ENCODE data around the gene PLXDC2.

PLXDC2 gene

DNA sequence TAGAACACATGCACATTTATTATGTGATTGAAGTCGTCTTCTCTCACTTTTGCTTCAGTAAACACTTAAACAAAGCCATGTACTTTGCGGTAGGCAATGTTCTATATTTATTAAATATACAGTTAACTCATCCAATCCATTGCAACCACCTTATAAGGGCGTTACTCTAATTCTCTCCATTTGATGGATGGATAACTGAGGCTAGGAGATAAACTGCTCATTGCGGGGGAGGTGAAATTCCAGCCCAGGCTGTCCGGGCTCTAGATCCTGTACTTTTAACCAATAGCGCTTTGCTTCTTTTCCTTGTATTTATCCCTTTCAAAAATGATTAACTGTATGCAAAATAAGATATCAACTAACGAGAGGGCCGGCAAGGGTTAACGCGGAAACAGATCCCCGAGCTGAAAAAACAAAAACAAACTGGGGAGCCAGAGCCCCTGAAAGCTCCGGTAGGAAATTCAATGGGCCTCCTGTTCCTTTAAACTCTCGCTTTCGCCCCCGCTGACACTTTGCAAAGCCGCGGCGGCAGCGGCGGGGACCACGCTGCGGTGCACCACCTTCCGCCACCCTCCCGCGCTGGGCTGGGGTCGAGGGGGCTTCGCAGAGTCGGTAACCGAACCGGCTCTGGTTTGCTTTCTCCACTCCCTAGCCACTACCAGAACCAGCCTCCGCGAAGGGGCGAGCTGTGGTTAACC lies 1.0 kb upstream of the PLXDC2 start:
- H3K27ac ChIP-seq (ENCODE audit: low read length): no peak overlapping the region
- H3K4me3 ChIP-seq (ENCODE audit: low read length): peak overlapping the region; percentile 87
- no CpG with 5 or more reads among the region's 33 CpGs for WGBS (ENCODE audit: insufficient coverage, insufficient read length)

DNA sequence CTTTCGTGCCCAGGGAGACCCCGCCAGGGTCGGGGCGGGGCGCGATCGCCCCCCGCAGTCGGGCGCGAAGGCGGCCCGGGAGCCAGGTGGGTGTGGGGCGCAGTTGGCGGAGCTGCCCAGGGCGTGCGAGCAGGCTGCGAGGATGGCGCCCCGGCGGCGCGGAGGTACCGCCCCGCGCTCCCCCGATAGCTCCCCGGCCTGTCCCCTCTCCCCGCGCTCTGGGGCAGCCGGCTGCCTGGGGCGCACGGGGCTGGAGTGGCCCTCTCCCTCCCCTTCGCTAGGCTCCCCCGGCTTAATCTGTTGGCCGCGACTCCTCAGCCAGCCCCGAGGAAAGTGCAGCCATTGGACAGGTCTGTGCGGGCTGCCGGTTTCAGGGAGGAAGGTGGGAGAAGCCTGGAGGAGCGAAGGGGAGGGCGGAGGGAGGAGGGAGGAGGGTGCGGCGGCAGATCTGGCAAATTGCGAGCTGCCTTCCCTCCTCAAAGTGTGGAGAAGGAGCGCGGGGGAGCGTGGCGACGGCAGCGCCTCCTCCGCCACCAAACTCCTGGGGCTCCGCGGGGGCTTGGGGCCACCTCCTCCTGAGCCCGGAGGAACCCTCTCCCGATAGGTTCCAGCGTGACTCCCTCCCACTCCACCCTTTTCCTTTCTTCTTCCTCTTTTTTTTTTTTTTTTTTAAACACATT lies 361 bp upstream of the PLXDC2 start:
- H3K4me3 ChIP-seq (ENCODE audit: low read length): peak overlapping the region; percentile 87
- no peaks in the 10 kb centered on the region for H3K9me3 ChIP-seq (ENCODE audit: control insufficient read depth, insufficient read depth, low read length)
- H3K36me3 ChIP-seq (ENCODE audit: control insufficient read depth, insufficient read depth, low read length): no peaks in the 10 kb centered on the region
- H3K27me3 ChIP-seq (ENCODE audit: control insufficient read depth, insufficient read depth, low read length): no peaks in the 10 kb centered on the region
- WGBS (ENCODE audit: insufficient coverage, insufficient read length): no CpG with 5 or more reads among the region's 57 CpGs
- DNase-seq (ENCODE audit: low read depth, low spot score): no peak
- H3K27ac ChIP-seq (ENCODE audit: low read length): no peak overlapping the region
- no peaks in the 10 kb centered on the region for H3K4me1 ChIP-seq (ENCODE audit: control insufficient read depth, insufficient read depth, low read length)

More for the DNA sequence above, 1.0 kb upstream of the PLXDC2 start:
- Histone ChIP-seq H3K27me3 (ENCODE audit: control insufficient read depth, insufficient read depth, low read length) (no peaks in the 10 kb centered on the region), H3K9me3 (ENCODE audit: control insufficient read depth, insufficient read depth, low read length) (no peaks in the 10 kb centered on the region), H3K36me3 (ENCODE audit: control insufficient read depth, insufficient read depth, low read length) (no peaks in the 10 kb centered on the region), H3K4me1 (ENCODE audit: control insufficient read depth, insufficient read depth, low read length) (no peaks in the 10 kb centered on the region)
- no peak for DNase-seq (ENCODE audit: low read depth, low spot score)

DNA sequence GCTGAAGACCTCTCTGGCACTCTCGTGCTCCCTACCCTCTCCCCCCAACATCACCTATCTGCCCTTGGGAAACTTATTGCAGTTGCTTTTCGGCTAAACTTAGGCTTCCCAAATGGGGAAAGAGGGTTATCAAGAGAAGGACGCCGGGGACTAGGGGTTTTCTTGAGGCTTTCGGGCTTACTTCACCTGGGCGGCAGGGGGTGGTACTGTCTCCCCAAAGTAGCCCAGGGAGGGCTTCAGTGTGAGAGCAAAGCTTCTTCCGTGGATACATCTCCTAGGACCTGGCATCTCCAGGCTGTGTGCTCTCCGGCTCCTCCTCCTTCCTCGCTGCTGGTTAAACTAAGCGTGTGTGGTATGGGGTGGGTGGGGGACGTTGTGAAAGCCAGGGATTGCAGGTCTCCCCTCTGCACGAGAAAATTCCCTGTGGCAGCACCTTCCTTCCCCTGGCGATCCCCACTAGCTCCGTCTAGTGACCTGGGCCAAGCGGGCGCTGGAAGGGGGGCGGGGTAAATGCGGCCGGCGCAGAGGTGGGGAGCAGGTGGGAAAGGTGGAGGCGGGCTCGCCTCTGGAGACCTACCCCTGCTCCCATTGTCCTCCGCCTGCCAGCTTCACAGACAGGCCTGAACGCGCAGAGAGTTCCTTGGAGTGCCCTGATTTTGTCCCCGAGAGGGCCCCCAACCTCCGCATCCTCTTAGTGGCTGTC lies 1.1 kb downstream of the PLXDC2 start:
- no peaks in the 10 kb centered on the region for H3K9me3 ChIP-seq (ENCODE audit: control insufficient read depth, insufficient read depth, low read length)
- no CpG with 5 or more reads among the region's 27 CpGs for WGBS (ENCODE audit: insufficient coverage, insufficient read length)
- no peak for DNase-seq (ENCODE audit: low read depth, low spot score)
- H3K27ac ChIP-seq (ENCODE audit: low read length): no peak overlapping the region
- H3K4me3 ChIP-seq (ENCODE audit: low read length): peak overlapping the region; percentile 87
- H3K4me1 ChIP-seq (ENCODE audit: control insufficient read depth, insufficient read depth, low read length): no peaks in the 10 kb centered on the region
- no peaks in the 10 kb centered on the region for H3K36me3 ChIP-seq (ENCODE audit: control insufficient read depth, insufficient read depth, low read length)
- H3K27me3 ChIP-seq (ENCODE audit: control insufficient read depth, insufficient read depth, low read length): no peaks in the 10 kb centered on the region

GRCh38 chr10:19818876-19819275 lies 2.6 kb downstream of the PLXDC2 start:
- Histone ChIP-seq H3K4me1 (ENCODE audit: control insufficient read depth, insufficient read depth, low read length) (no peaks in the 10 kb centered on the region), H3K9me3 (ENCODE audit: control insufficient read depth, insufficient read depth, low read length) (no peaks in the 10 kb centered on the region), H3K36me3 (ENCODE audit: control insufficient read depth, insufficient read depth, low read length) (no peaks in the 10 kb centered on the region), H3K27me3 (ENCODE audit: control insufficient read depth, insufficient read depth, low read length) (no peaks in the 10 kb centered on the region), H3K27ac (ENCODE audit: low read length) (no peak overlapping the region), H3K4me3 (ENCODE audit: low read length) (no peak overlapping the region)
- no CpG with 5 or more reads among the region's 1 CpG for WGBS (ENCODE audit: insufficient coverage, insufficient read length)
- no peak for DNase-seq (ENCODE audit: low read depth, low spot score)

GRCh38 chr10:19819419-19820033 lies 3.3 kb downstream of the PLXDC2 start:
- DNase-seq (ENCODE audit: low read depth, low spot score): no peak
- H3K4me3 ChIP-seq (ENCODE audit: low read length): no peak overlapping the region

GRCh38 chr10:19824381-19825342 lies 8.4 kb downstream of the PLXDC2 start:
- Histone ChIP-seq H3K27me3 (ENCODE audit: control insufficient read depth, insufficient read depth, low read length) (no peaks in the 10 kb centered on the region), H3K9me3 (ENCODE audit: control insufficient read depth, insufficient read depth, low read length) (no peaks in the 10 kb centered on the region), H3K4me1 (ENCODE audit: control insufficient read depth, insufficient read depth, low read length) (peaks cover 1% of the 10 kb centered on the region; the same call in 1 of the 2 replicates), H3K36me3 (ENCODE audit: control insufficient read depth, insufficient read depth, low read length) (no peaks in the 10 kb centered on the region), H3K4me3 (ENCODE audit: low read length) (no peak overlapping the region), H3K27ac (ENCODE audit: low read length) (no peak overlapping the region)
- no CpG with 5 or more reads among the region's 5 CpGs for WGBS (ENCODE audit: insufficient coverage, insufficient read length)
- DNase-seq (ENCODE audit: low read depth, low spot score): no peak

More at GRCh38 chr10:19819419-19820033, 3.3 kb downstream of the PLXDC2 start:
- no peaks in the 10 kb centered on the region for H3K4me1 ChIP-seq (ENCODE audit: control insufficient read depth, insufficient read depth, low read length)
- H3K36me3 ChIP-seq (ENCODE audit: control insufficient read depth, insufficient read depth, low read length): no peaks in the 10 kb centered on the region
- H3K27ac ChIP-seq (ENCODE audit: low read length): no peak overlapping the region
- H3K27me3 ChIP-seq (ENCODE audit: control insufficient read depth, insufficient read depth, low read length): no peaks in the 10 kb centered on the region
- H3K9me3 ChIP-seq (ENCODE audit: control insufficient read depth, insufficient read depth, low read length): no peaks in the 10 kb centered on the region
- WGBS (ENCODE audit: insufficient coverage, insufficient read length): no CpG with 5 or more reads among the region's 2 CpGs

DNA sequence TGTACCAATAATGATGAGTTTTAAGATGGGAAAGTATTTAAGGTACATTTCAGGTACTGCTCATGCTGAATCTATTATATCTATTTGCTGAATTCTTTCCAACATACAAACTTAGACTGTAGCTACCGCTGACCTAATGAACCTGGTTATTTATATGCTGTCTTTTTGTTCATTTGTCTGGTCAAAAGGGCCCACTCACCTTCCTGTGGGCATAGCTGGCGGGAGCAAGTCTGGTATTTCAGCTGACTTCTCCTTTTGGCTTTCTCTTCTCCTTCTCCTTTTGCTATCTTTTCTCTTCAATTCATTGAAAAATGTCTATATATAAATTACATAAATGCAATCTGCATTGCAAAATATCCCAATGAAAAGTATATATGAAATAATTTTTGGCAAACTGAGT lies 9.5 kb downstream of the PLXDC2 start:
- Histone ChIP-seq H3K4me3 (ENCODE audit: low read length) (no peak overlapping the region), H3K9me3 (ENCODE audit: control insufficient read depth, insufficient read depth, low read length) (no peaks in the 10 kb centered on the region), H3K36me3 (ENCODE audit: control insufficient read depth, insufficient read depth, low read length) (no peaks in the 10 kb centered on the region), H3K27me3 (ENCODE audit: control insufficient read depth, insufficient read depth, low read length) (no peaks in the 10 kb centered on the region), H3K27ac (ENCODE audit: low read length) (no peak overlapping the region), H3K4me1 (ENCODE audit: control insufficient read depth, insufficient read depth, low read length) (peaks cover 1% of the 10 kb centered on the region; the same call in 1 of the 2 replicates)
- no CpG with 5 or more reads among the region's 2 CpGs for WGBS (ENCODE audit: insufficient coverage, insufficient read length)
- no peak for DNase-seq (ENCODE audit: low read depth, low spot score)

DNA sequence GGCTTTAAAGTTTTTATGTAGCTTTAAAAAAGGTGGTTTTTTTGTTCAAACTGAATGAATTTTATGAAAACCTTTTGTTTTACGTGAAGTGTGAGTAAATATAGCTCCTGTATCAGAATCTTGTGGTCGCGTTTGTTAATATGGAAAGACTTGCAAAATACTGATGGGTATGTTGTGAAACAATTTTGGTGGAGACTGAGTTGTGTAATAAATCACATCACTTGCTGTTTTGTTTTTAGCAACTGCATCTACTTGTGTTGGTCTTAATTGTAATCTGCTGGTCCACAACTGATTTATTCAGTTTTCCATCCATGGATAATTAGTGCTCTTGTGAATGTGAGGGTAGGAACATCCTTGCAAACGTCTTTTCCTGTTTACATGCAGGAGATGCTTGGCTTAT lies 10.5 kb downstream of the PLXDC2 start:
- no CpG with 5 or more reads among the region's 4 CpGs for WGBS (ENCODE audit: insufficient coverage, insufficient read length)
- H3K36me3 ChIP-seq (ENCODE audit: control insufficient read depth, insufficient read depth, low read length): no peaks in the 10 kb centered on the region
- no peak for DNase-seq (ENCODE audit: low read depth, low spot score)
- H3K9me3 ChIP-seq (ENCODE audit: control insufficient read depth, insufficient read depth, low read length): no peaks in the 10 kb centered on the region
- no peaks in the 10 kb centered on the region for H3K27me3 ChIP-seq (ENCODE audit: control insufficient read depth, insufficient read depth, low read length)
- H3K4me1 ChIP-seq (ENCODE audit: control insufficient read depth, insufficient read depth, low read length): peaks cover 1% of the 10 kb centered on the region; the same call in 1 of the 2 replicates
- H3K4me3 ChIP-seq (ENCODE audit: low read length): no peak overlapping the region
- H3K27ac ChIP-seq (ENCODE audit: low read length): no peak overlapping the region

DNA sequence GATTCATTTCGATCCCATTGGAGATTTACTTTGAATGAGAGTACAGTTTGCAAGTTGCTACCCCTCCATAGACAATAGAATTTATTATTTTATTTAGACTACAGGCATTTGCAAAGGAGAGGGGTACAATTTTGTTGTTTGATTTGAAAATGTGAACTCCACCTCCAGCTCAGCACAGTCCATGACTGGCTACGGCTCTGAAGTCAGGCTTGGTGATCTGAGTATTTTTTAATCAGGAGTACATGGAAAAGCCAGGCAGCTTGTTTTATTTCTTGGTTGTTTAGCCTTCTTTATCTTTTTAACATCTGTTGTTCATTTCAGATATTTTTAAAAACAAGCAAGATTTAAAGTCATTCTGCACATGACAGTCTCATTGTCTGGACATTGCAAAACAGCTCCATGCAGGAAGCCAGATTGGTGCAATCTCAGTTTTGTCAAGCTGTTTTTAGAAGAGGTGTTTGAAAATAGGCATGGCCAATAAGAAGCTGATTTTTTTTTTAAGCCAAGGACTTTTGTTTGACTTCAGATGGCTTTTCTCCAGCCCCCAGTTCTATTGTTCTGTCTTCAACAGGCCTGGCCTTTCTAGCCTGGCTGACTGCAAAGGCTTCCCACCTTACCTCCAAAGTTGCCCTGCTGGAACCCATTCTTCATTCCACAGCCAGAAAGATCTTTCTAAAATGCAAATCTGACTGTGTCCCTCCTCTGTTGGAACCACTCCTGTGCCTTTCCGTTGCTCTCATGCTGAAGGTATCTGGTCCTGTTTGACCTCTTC lies 12.2 kb downstream of the PLXDC2 start:
- no peaks in the 10 kb centered on the region for H3K36me3 ChIP-seq (ENCODE audit: control insufficient read depth, insufficient read depth, low read length)
- no CpG with 5 or more reads among the region's 3 CpGs for WGBS (ENCODE audit: insufficient coverage, insufficient read length)
- peaks cover 1% of the 10 kb centered on the region; the same call in 1 of the 2 replicates for H3K4me1 ChIP-seq (ENCODE audit: control insufficient read depth, insufficient read depth, low read length)
- peak overlapping the region; percentile 50 for H3K27ac ChIP-seq (ENCODE audit: low read length)
- no peak overlapping the region for H3K4me3 ChIP-seq (ENCODE audit: low read length)
- H3K27me3 ChIP-seq (ENCODE audit: control insufficient read depth, insufficient read depth, low read length): no peaks in the 10 kb centered on the region
- DNase-seq (ENCODE audit: low read depth, low spot score): no peak
- no peaks in the 10 kb centered on the region for H3K9me3 ChIP-seq (ENCODE audit: control insufficient read depth, insufficient read depth, low read length)

All from iPS DF 6.9 (cell line).